Measurements from ENCODE around the gene LAMP1. TPM values are rescaled to one million over a fixed set of nuclear protein-coding genes. Genes with fewer than 3 reads are reported as not detected.
"Not testable (repeated sequence)": the region's sequence is repeated elsewhere in the genome, so short reads cannot be mapped to it uniquely, and the experiment has no call there.

The LAMP1 gene
- total RNA-seq (2014; rRNA removed; shearing (Covaris generic)), result 45.6 and 66.7 TPM in 2 replicates

- peak; percentile 98 for DNase-seq (ENCODE audit: low read depth)
Measured at GRCh38 chr13:113296823-113297369, at the start of gene LAMP1. LAMP1 (plus strand) TSS chr13:113297239; CDS start chr13:113297435, 196 bp downstream.

DNA sequence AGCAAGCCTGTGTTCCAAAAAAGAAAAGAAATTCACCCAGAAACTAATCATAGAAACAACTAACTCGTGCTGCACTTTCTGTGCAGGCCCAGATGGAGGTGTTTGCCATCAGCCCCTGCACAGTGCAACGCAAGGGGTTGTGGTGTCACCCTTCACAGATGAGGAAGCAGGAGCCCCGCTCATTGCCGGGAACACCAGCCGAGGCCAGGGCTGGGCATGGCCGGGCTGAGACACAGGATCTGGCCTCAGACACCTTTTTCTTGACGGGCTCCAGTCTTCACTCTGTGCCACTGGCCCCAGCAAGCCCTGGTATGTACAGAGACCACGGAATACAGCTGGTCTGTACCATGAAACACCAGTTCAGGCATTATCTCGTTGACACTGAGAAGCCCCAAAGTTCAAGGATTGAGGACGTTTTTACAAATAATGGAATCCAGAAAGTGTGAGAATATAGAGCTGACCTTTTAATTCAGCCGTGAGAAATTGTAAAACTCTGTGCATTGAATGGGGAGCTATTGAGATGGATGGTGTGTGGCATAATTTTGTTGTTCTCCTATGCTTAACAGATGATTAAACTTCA, 44.4 kb upstream of the LAMP1 start:
- no peak for DNase-seq (ENCODE audit: low read depth)

DNA sequence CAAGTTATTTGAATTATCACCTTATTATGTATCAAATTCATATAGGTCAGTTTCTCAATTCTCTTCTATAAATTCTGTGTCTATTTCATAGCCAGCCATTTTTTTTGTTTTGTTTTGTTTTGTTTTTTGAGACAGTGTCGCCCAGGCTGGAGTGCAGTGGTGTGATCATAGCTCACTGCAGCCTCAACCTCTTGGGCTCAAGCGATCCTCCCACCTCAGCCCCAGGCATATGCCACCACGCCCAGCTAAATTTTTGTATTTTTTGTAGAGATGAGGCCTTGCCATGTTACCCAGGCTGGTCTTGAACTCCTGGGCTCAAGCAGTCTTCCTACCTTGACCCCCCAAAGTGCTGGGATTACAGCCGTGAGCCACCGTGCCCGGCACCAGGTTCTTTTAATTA, 39.1 kb upstream of the LAMP1 start:
- not testable (repeated sequence) for DNase-seq (ENCODE audit: low read depth)

GRCh38 chr13:113258321-113259054, 38.6 kb upstream of the LAMP1 start:
- DNase-seq (ENCODE audit: low read depth), result no peak

GRCh38 chr13:113260996-113261395, 36.0 kb upstream of the LAMP1 start:
- no peak for DNase-seq (ENCODE audit: low read depth)

GRCh38 chr13:113263016-113263415, 34.0 kb upstream of the LAMP1 start:
- DNase-seq (ENCODE audit: low read depth), result not testable (repeated sequence)

DNA sequence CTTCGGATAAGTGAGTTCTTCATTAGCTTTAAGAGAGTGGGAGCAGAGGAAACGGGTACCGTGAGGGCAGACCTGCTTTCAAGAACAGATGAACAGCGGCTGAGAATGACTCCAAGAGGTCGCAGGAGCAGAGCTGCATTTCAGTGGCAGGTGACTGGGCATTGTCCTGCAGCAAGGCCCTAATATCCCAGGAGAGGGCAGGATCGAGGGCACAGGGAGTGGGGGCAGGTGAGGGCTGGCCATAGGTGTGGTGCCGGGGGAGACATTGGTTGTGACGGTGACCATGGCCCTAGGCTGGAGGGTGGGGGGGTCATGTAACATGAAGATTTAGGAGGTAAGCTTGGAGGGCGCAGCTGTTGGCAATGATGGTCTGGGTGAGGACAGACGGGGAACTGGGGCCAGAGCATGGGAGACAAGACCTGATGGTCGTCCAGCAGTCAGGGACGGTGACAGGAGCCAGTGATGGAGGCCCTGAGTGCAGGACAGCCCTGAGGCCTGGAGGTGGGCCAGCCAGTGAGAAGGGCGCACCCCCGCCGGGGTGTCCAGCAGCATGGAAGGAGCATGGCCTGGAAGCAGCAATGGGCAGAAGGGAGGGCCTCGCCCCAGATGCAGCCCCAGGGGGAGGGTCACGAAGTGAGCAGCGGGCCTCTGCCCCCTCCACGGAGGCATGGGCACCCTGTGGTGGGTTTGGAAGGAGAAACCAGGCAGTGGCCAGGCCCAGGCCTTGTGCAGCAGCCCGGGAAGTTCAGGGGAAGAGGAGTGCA, 29.2 kb upstream of the LAMP1 start:
- DNase-seq (ENCODE audit: low read depth), result no peak

DNA sequence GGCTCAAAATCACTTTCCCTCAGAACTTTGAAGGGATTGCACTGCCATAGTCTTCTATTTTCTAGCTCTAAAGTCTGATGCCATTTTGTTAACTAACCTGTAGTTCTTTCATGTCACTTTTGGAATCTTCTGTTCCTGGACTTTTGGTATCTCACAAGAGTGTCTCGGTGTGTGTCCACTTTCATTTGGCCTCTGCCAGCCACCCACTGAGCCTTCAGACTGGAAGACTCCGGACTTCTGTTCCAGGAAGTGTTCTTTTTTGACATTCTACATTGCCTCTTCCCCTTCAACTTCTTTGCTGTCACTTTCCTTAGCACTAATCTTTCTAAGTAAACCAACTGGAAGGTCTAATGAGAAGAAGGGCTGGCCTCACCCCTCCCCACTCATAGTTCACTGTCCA, 25.0 kb upstream of the LAMP1 start:
- DNase-seq (ENCODE audit: low read depth), result no peak

DNA sequence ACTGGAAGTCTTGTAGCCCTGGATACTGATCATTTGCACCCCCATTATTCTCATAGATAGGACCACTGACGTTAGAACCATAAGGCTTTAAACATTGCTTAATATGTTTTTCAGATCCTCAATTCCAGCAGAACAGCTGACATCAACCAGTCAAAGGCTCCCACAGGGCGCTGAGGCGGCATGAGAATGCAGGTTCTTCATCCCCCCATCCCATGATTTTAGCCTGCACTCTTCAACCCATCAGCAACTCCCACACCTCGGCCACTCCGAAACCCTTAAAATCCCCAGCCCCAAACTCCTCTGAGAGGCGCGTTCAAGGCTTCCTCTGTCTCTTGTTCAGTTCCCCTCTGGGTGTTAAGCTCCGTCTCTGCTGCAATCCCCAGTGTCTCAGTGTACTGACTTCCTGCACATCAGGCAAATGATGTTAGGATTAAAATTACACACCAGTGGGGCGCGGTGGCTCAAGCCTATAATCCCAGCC, 24.3 kb upstream of the LAMP1 start:
- DNase-seq (ENCODE audit: low read depth), result no peak

DNA sequence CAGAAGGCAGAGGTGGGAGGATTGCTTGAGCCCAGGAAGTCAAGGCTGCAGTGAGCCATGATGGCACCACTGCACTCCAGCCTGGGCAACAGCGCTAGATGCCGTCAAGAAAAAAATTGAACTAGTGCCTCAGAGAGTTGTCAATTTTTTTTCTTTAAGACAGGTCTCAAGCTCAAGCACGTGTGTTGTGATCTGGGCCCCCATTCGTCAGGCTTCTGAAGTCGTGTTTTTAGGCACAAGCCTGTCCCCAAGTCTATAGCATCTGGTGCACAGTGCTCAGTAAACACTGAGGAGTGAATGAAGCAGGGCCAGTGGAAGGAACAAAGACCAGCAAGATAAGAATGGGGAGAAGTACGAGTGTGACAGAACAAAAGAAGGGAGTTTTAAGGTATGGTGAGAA, 23.7 kb upstream of the LAMP1 start:
- DNase-seq (ENCODE audit: low read depth), result no peak

DNA sequence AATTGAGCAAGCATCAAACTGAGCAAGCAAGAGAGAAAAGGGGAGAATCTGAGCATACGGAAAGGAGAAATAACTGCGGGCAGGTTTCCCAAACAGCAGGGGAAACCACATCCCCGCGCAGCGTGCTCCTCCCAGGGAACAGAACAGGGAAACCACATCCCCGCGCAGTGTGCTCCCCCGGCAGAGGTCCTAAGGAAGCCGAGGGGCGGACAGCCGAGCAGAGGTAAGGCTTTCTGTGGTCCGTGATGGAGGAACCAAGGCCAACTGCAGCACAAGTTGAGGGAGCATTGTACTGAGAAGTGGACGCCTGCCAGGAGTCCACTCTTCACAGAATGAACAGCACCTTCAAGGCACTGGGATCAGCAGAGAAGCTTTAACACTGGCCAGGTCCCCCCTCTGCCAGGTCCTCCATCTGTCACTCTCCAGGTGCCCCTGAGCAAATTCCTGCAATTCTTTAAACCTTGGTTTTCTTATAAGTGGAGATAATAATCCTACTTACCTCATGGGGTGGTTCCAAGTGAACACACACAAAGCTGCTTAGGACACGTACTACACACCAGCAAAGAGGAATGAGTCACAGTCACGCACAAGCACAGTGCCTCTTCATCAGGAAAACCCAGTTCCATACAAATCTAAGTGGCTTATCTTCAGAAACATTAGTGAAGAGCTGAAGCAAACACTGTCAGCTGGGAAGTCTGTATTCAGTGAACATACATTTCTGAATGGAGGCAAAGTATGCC, 23.0 kb upstream of the LAMP1 start:
- peak; percentile 64 for DNase-seq (ENCODE audit: low read depth)

- DNase-seq (ENCODE audit: low read depth), result no peak
Measured at GRCh38 chr13:113274721-113275120, 22.3 kb upstream of the LAMP1 start.

DNA sequence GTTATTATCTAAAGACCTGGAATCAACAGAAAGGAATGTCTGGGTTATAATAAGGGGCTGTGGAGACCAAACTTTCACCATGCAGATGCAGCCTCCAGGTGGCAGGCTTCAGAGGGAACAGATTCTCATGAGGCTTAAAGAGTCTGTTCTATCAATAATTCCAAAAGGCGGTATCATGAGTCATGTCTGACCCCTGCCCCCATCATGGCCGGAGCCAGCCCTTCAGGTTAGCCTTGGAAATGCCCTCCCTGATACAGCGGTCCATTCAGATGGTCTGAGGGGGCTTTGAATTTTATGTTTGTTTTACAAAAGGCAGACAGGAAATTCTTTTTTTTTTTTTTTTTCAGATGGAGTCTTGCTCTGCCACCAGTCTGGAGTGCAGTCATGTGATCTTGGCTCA, 21.7 kb upstream of the LAMP1 start:
- DNase-seq (ENCODE audit: low read depth), result peak; percentile 52

GRCh38 chr13:113280126-113280525, 16.9 kb upstream of the LAMP1 start:
- DNase-seq (ENCODE audit: low read depth), result no peak

DNA sequence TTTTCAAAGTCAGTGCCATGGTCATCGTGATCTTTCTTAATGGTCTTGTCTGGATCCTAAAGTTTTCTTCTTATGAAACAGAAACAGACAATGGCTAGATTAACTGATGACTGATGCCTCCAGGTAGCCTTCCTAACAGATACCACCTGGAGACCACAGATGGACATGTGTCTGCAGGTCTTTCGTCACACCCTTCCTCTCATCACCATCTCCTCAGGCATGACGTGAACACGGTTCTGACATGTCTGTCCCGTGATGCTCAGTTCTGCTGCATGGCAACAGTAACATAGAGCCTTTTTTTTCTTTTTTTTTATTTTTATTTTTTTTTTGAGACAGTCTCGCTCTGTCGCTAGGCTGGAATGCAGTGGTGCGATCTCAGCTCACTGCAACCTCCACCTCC, 13.1 kb upstream of the LAMP1 start:
- DNase-seq (ENCODE audit: low read depth), result no peak

- no peak for DNase-seq (ENCODE audit: low read depth)
Measured at GRCh38 chr13:113288880-113289279, 8.2 kb upstream of the LAMP1 start.

GRCh38 chr13:113291129-113291528, 5.9 kb upstream of the LAMP1 start:
- no peak for DNase-seq (ENCODE audit: low read depth)

DNA sequence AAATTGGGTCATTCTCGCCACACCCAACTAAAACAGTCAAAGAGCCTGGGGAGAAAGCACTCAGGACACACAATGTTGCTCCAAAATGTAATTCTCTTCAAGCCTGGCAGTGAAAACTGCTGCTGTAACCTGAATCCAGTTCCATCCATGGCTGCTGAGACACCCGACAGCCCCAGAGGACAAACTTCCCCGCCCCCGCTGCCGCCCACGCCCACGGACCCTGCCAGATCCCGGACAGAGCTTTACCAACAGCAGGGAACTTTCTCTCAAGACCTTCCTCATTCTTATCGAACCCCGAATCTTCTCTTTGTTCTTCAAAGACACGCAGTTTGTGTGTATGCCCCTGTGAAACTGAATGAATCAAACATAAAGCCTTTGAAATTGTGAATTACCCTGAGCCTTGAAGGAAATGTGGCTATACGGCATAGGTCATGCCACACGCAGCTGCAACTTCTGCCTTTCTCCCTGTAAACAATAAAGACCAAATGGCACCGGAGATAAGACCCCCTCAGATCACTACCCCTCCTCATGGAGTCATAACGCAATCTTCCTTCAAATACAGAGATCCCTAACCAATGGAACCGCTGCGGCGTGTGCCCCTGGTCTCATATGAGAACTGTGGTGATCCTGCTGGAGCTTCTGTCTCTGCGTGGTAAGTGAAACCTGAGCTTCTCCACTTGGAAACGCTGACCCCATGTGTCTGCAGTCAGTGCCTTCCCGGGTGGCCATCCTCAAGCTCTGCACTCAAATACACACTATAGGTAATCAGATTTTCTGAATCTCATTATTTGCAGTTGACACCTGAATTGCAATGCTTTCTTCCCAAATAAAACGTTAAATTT, 4.8 kb upstream of the LAMP1 start:
- peak; percentile 22 for DNase-seq (ENCODE audit: low read depth)

DNA sequence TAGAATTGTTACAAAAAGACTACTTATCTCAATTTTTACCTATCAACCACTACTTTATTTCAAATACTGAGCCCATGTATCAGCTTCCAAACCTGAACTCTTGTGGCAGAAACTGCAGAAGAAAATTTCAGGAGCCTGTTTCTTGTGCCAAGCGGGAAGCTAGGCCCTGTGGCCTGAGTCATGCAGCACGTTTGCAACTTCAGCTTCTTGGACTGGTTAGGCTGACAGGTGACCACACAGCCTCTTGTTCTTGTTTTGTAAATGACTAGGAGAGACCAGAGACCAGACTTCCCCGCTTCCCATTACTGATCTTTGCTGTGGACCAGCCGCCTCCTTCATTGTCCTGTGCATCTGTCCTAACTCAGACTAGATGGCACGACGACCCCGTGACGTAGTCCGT, 3.4 kb upstream of the LAMP1 start:
- no peak for DNase-seq (ENCODE audit: low read depth)

- no peak for DNase-seq (ENCODE audit: low read depth)
Measured at GRCh38 chr13:113295776-113296175, 1.3 kb upstream of the LAMP1 start.
